ENCODE measurements around the gene CMSS1.

CMSS1 gene

GRCh38 chr3:100103558-100104441 lies 286.1 kb downstream of the CMSS1 start:
- DNase-seq: no peak
- intact Hi-C loops (cut with DNase I): no loop called here

GRCh38 chr3:100104442-100104798 lies 286.8 kb downstream of the CMSS1 start:
- no peak for DNase-seq
- intact Hi-C loops (cut with DNase I): no loop called here

GRCh38 chr3:100104817-100105413 lies 287.3 kb downstream of the CMSS1 start:
- no peak for DNase-seq
- intact Hi-C loops (cut with DNase I): no loop called here

- intact Hi-C loops (cut with DNase I): no loop called here
- no peak for DNase-seq
Observed at GRCh38 chr3:100105501-100105900, 287.8 kb downstream of the CMSS1 start.

- intact Hi-C loops (cut with DNase I): no loop called here
- no peak for DNase-seq
Observed at GRCh38 chr3:100106094-100106493, 288.4 kb downstream of the CMSS1 start.

GRCh38 chr3:100106531-100107141 lies 289.0 kb downstream of the CMSS1 start:
- intact Hi-C loops (cut with DNase I): no loop called here
- DNase-seq: no peak

GRCh38 chr3:100107221-100107814 lies 289.7 kb downstream of the CMSS1 start:
- DNase-seq: no peak
- intact Hi-C loops (cut with DNase I): no loop called here

GRCh38 chr3:100108464-100109079 lies 290.9 kb downstream of the CMSS1 start:
- DNase-seq: no peak
- intact Hi-C loops (cut with DNase I): no loop called here

GRCh38 chr3:100110162-100110561 lies 292.5 kb downstream of the CMSS1 start:
- intact Hi-C loops (cut with DNase I): no loop called here
- no peak for DNase-seq

GRCh38 chr3:100111728-100112127 lies 294.1 kb downstream of the CMSS1 start:
- DNase-seq: no peak
- intact Hi-C loops (cut with DNase I): no loop called here

- intact Hi-C loops (cut with DNase I): no loop called here
Observed at GRCh38 chr3:100113723-100114412, 296.2 kb downstream of the CMSS1 start.

GRCh38 chr3:100114413-100115030 lies 296.9 kb downstream of the CMSS1 start, which contains the start of gene FILIP1L:
Gene FILIP1L, minus strand, starts transcription at chr3:100114501.
- DNase-seq: no peak
- intact Hi-C loops (cut with DNase I): no loop called here

More at GRCh38 chr3:100113723-100114412, 296.2 kb downstream of the CMSS1 start:
- DNase-seq: no peak

- intact Hi-C loops (cut with DNase I): no loop called here
- no peak for DNase-seq
Observed at GRCh38 chr3:100117093-100117492, 299.4 kb downstream of the CMSS1 start.

- intact Hi-C loops (cut with DNase I): no loop called here
- DNase-seq: no peak
Observed at GRCh38 chr3:100120012-100120411, 302.4 kb downstream of the CMSS1 start.

GRCh38 chr3:100120693-100121092 lies 303.0 kb downstream of the CMSS1 start:
- intact Hi-C loops (cut with DNase I): no loop called here
- no peak for DNase-seq

- intact Hi-C loops (cut with DNase I): no loop called here
- DNase-seq: no peak
Observed at GRCh38 chr3:100122321-100122720, 304.7 kb downstream of the CMSS1 start.

GRCh38 chr3:100123112-100123511 lies 305.4 kb downstream of the CMSS1 start:
- intact Hi-C loops (cut with DNase I): no loop called here
- no peak for DNase-seq

- intact Hi-C loops (cut with DNase I): no loop called here
- DNase-seq: no peak
Observed at GRCh38 chr3:100124201-100124761, 306.6 kb downstream of the CMSS1 start.

Data from head of caudate nucleus (tissue), 42 donors.